GM21737 (cell line): ENCODE results near the gene RBM41.

Experiments
- ATAC-seq: cut with Tn5 transposase; IDR thresholded peaks from one replicate; pipeline ENCODE4 v1.9.1; 2021; ENCODE audit warnings: mild to moderate bottlenecking, moderate library complexity; ENCODE audit not compliant: unreplicated experiment

Gene RBM41

GRCh38 chrX:107047622-107048021, 71.0 kb downstream of the RBM41 start:
- ATAC-seq, result no peak

GRCh38 chrX:107029752-107030151, 88.9 kb downstream of the RBM41 start:
- ATAC-seq, result no peak

GRCh38 chrX:107025545-107025944, 93.1 kb downstream of the RBM41 start:
- ATAC-seq, result no peak

GRCh38 chrX:107014936-107015335, 103.7 kb downstream of the RBM41 start:
- ATAC-seq, result no peak
